Measurements from ENCODE around the gene SLC38A8. TPM values are rescaled to one million over a fixed set of nuclear protein-coding genes. Genes with fewer than 3 reads are reported as not detected.

SLC38A8 gene
- total RNA-seq, 1 experiment from 2014 or later: 0.35 TPM

- H2BK15ac ChIP-seq (ENCODE audit: low read depth, low read length): no peak overlapping the region
- H2BK20ac ChIP-seq (ENCODE audit: low read depth, low read length, poor library complexity, severe bottlenecking): no peak overlapping the region
- no peaks in the 10 kb centered on the region for H3K9me3 Mint-ChIP-seq
- H3K56ac ChIP-seq (ENCODE audit: insufficient read length, low read depth, low read length): no peak overlapping the region
- H3K27ac ChIP-seq (ENCODE audit: insufficient read length, low read depth, low read length): no peak overlapping the region
- no peak overlapping the region for H2BK12ac ChIP-seq (ENCODE audit: insufficient read length, low read depth, low read length)
- H3K27ac Mint-ChIP-seq: peak overlapping the region in 2 of 3 experiments; percentile 51 to 72; a peak in 3 of 7 replicates
- H2AK5ac ChIP-seq (ENCODE audit: insufficient read length, low read length): no peak overlapping the region
- H3K23ac ChIP-seq (ENCODE audit: insufficient read length, low read depth, low read length): no peak overlapping the region
- no peaks in the 10 kb centered on the region for H3K79me2 ChIP-seq (ENCODE audit: insufficient read depth, low read length)
- H2BK120ac ChIP-seq (ENCODE audit: low read depth, low read length, poor library complexity, severe bottlenecking): no peak overlapping the region
- no peak overlapping the region for H3K4me3 Mint-ChIP-seq
- no peak overlapping the region for H3K18ac ChIP-seq (ENCODE audit: insufficient read length, low read depth, low read length)
- no peak for TF ChIP-seq CTCF (conservative IDR thresholded peaks at IDR 0.05)
- no peaks in the 10 kb centered on the region for H3K9me3 ChIP-seq (ENCODE audit: control insufficient read depth, low read depth, low read length)
- WGBS (ENCODE audit: extremely low coverage, insufficient read length, low lambda C conversion rate): no CpG with 5 or more reads among the region's 14 CpGs
- H3K27me3 ChIP-seq (ENCODE audit: insufficient read depth, low read length): no peaks in the 10 kb centered on the region
- peaks cover 10 to 63% (median 44%) of the 10 kb centered on the region in 3 experiments; a peak in 6 of 7 replicates for H3K36me3 Mint-ChIP-seq (ENCODE audit: insufficient read depth in 1 of 3, low read depth in 3 of 3)
- H3K4me2 ChIP-seq (ENCODE audit: insufficient read depth, insufficient read length, low read length): no peak overlapping the region
- H3K79me1 ChIP-seq (ENCODE audit: insufficient read depth, low read depth, low read length, poor library complexity, severe bottlenecking): no peaks in the 10 kb centered on the region
- no peaks in the 10 kb centered on the region for H3K4me1 Mint-ChIP-seq
- no peak overlapping the region for H2AFZ ChIP-seq (ENCODE audit: low read length)
- no peaks in the 10 kb centered on the region for H3K4me1 ChIP-seq (ENCODE audit: insufficient read depth, low read length)
- H4K91ac ChIP-seq (ENCODE audit: insufficient read length, low read depth, low read length): no peak overlapping the region
- H3K4ac ChIP-seq (ENCODE audit: low read depth, low read length): no peak overlapping the region
- H2BK5ac ChIP-seq (ENCODE audit: insufficient read length, low read length): no peak overlapping the region
- H4K20me1 ChIP-seq (ENCODE audit: control insufficient read depth, insufficient read depth, insufficient read length): no peaks in the 10 kb centered on the region
- no peaks in the 10 kb centered on the region for H3K27me3 Mint-ChIP-seq (ENCODE audit: low read depth)
- no peak overlapping the region for H3K9ac ChIP-seq (ENCODE audit: extremely low read depth, insufficient read length, low read length)
- H4K8ac ChIP-seq (replicated peaks; ENCODE audit: insufficient read length, low read depth, low read length): no peak overlapping the region
- H4K5ac ChIP-seq (ENCODE audit: insufficient read length, low read depth, low read length): no peak overlapping the region
- no peak for DNase-seq
- H3K23me2 ChIP-seq (ENCODE audit: insufficient read length, low read depth, low read length, poor library complexity, severe bottlenecking): no peaks in the 10 kb centered on the region
- H3K14ac ChIP-seq (ENCODE audit: insufficient read depth, low read length): no peak overlapping the region
- no peak overlapping the region for H3T11ph ChIP-seq (ENCODE audit: low read length)
Measured at GRCh38 chr16:84081446-84081989, 38.9 kb upstream of the SLC38A8 start.
